Adrenal gland (tissue), 5 donors: ENCODE results near the gene LRP2BP.

Experiments used
- POLR2A ChIP-seq, 2 donors: fragments of 450-650 bp; IDR thresholded peaks; one replicate each; pipeline ENCODE4 v1.6.1; 2017; ENCODE audit warnings: antibody characterized with exemption in 2 of 2, mild to moderate bottlenecking in 2 of 2, moderate library complexity in 1 of 2
- TF ChIP-seq, protein P1 (sequence below), 6 experiments: fragments of 450-650 bp in 4 of 6; fragments of 200-600 bp in 2 of 6; sonication (generic) in 1 of 6; IDR thresholded peaks; 1 replicate in 5 of 6; 2 replicates in 1 of 6; pipeline versions ENCODE4 v1.5.1 to v1.8.0; 2016 to 2021; ENCODE audit warnings: antibody characterized with exemption in 6 of 6, mild to moderate bottlenecking in 2 of 6, moderate library complexity in 1 of 6
- donor health status: DM: no; HTN: no; CAD: no.

DNA sequence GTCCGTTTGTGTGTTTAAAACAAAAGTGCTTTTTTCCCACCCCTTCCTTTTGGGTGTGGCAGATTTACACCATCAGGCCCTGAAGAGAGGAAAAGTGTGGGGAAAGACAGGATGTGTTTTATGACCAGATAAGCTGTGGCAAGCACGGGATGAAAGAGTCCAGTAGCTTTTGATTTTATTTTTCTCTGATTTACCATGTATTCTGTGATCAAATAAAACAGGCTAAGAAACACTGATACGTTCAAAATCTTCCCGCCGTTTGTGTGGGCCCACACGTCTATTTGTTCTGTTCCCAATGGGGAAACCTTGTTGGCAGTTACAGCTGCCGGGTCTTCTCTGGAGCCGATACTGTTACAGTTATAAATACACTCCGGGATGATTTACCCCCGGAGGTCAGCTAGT is 10.8 kb downstream of the LRP2BP start:
- TF ChIP-seq POLR2A (IDR thresholded peaks at IDR 0.05): no peak
- TF ChIP-seq, protein P1, sequence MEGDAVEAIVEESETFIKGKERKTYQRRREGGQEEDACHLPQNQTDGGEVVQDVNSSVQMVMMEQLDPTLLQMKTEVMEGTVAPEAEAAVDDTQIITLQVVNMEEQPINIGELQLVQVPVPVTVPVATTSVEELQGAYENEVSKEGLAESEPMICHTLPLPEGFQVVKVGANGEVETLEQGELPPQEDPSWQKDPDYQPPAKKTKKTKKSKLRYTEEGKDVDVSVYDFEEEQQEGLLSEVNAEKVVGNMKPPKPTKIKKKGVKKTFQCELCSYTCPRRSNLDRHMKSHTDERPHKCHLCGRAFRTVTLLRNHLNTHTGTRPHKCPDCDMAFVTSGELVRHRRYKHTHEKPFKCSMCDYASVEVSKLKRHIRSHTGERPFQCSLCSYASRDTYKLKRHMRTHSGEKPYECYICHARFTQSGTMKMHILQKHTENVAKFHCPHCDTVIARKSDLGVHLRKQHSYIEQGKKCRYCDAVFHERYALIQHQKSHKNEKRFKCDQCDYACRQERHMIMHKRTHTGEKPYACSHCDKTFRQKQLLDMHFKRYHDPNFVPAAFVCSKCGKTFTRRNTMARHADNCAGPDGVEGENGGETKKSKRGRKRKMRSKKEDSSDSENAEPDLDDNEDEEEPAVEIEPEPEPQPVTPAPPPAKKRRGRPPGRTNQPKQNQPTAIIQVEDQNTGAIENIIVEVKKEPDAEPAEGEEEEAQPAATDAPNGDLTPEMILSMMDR (IDR thresholded peaks at IDR 0.05): no peak
